ENCODE measurements around the gene NR1I2.

DNA sequence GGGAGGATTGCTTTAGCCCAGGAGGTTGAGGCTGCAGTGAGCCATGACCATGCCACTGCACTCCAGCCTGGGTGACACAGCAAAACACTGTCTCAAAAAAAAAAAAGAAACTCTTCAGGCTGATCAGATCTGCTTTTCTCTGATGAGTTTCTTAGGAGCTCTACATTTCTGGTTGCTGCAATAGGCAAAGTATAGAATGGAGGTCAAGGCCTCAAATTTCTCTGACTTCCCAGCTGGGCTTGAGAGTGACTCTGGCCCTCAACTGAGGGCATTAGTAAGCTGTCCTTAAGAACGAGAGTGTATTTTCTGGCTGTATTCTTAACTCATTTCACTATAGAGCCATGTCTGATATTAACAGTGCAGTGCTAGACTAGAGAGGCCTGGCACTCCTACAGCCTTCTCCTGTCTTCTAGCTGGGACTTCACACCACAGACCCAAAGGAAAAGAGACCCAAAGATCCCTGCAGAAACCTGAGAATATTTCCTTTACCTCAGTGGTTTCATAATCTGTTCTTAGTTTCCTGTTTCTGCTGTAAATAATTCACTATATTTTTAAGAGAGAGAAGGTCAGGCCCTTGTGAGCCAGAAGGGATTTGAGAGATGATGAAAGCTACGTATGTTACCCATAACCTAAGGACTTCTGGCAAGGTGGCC, 2.0 kb upstream of the NR1I2 start:
- TF ChIP-seq POLR2A (IDR thresholded peaks at IDR 0.05; ENCODE audit: low read length) (no peak), BHLHE40 (IDR thresholded peaks at IDR 0.05; ENCODE audit: low read depth, low read length) (no peak), CTCF (IDR thresholded peaks at IDR 0.05) (no peak), MYC (IDR thresholded peaks at IDR 0.05; ENCODE audit: borderline replicate concordance, low read length) (no peak), RNF2 (IDR thresholded peaks at IDR 0.05; ENCODE audit: borderline replicate concordance, low read depth) (no peak), ESRRA (IDR thresholded peaks at IDR 0.05; ENCODE audit: borderline replicate concordance, low read length) (no peak), EP300 (IDR thresholded peaks at IDR 0.05) (no peak), CHD4 (IDR thresholded peaks at IDR 0.05; ENCODE audit: borderline replicate concordance) (no peak)
- TF ChIP-seq, protein P1, sequence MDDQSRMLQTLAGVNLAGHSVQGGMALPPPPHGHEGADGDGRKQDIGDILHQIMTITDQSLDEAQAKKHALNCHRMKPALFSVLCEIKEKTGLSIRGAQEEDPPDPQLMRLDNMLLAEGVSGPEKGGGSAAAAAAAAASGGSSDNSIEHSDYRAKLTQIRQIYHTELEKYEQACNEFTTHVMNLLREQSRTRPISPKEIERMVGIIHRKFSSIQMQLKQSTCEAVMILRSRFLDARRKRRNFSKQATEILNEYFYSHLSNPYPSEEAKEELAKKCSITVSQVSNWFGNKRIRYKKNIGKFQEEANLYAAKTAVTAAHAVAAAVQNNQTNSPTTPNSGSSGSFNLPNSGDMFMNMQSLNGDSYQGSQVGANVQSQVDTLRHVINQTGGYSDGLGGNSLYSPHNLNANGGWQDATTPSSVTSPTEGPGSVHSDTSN (IDR thresholded peaks at IDR 0.05) = no peak

Measured in A549 (cell line).